ENCODE data around the gene RAB3C. TPM values are rescaled to one million over a fixed set of nuclear protein-coding genes. Genes with fewer than 3 reads are reported as not detected.

RAB3C gene
- total RNA-seq, 2 donors from 2014 or later, result 2.3 to 45.2 TPM

DNA sequence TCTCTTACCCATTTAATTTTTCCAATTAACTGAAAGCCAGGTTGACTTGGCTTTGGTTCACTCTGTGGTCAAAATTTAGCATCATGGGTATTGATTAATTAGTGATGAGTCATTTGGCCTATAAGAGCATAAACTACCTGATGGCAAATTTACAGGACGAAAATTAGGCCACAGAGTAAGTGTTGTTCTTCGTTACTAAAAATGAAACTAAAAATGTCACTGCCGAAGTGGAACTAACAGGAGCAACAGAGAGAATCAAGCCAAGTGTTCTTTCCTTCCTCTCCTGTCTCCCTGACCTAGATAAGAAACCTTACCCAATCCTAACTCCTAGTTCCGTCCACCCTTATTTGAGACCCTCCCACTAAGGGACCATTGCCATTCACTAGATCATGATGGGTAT, 176.9 kb downstream of the RAB3C start:
- no peak for DNase-seq
- no peaks in the 10 kb centered on the region for H3K9me3 ChIP-seq
- 12 to 19% methylated on average over 4 of the region's 4 CpGs for WGBS, 2 donors
- no peaks in the 10 kb centered on the region for H3K27me3 ChIP-seq
- TF ChIP-seq, protein P1, sequence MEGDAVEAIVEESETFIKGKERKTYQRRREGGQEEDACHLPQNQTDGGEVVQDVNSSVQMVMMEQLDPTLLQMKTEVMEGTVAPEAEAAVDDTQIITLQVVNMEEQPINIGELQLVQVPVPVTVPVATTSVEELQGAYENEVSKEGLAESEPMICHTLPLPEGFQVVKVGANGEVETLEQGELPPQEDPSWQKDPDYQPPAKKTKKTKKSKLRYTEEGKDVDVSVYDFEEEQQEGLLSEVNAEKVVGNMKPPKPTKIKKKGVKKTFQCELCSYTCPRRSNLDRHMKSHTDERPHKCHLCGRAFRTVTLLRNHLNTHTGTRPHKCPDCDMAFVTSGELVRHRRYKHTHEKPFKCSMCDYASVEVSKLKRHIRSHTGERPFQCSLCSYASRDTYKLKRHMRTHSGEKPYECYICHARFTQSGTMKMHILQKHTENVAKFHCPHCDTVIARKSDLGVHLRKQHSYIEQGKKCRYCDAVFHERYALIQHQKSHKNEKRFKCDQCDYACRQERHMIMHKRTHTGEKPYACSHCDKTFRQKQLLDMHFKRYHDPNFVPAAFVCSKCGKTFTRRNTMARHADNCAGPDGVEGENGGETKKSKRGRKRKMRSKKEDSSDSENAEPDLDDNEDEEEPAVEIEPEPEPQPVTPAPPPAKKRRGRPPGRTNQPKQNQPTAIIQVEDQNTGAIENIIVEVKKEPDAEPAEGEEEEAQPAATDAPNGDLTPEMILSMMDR (IDR thresholded peaks at IDR 0.05), result no peak
- no peak for TF ChIP-seq POLR2A (IDR thresholded peaks at IDR 0.05)
- H3K27ac ChIP-seq, result peak overlapping the region in 2 of 4 donors; percentile 39 to 67
- H3K4me3 ChIP-seq, result no peak overlapping the region
- peaks cover 12% of the 10 kb centered on the region for H3K4me1 ChIP-seq
- intact Hi-C loops (cut with DNase I), result no loop called here
- no peaks in the 10 kb centered on the region for H3K36me3 ChIP-seq (replicated peaks in 1 of 2; ENCODE audit: insufficient read depth in 1 of 2, low read depth in 2 of 2)
- peak; percentile 18 for ATAC-seq

DNA sequence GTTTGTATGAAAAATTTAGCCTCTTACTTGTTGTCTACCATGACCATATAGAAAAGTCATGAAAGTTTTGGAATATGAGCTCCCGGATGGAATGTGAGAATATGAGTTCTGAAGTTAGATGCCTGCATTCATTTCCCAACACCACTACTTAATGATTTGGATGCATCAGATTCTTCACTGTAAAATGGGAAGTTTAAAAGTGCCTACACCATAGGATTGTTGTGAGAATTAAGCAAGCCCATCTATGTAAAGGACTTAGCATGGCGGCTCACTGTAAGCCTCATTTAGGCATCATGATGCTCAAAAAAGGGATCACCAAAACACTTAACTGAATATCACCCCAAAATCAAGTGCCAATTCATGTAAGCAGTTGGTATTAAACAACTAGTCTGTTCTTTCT, 177.3 kb downstream of the RAB3C start:
- intact Hi-C loops (cut with DNase I), result no loop called here
- Histone ChIP-seq H3K27ac (peak overlapping the region in 1 of 4 donors; percentile 67), H3K4me3 (no peak overlapping the region), H3K27me3 (no peaks in the 10 kb centered on the region), H3K9me3 (no peaks in the 10 kb centered on the region), H3K36me3 (replicated peaks in 1 of 2; ENCODE audit: insufficient read depth in 1 of 2, low read depth in 2 of 2) (no peaks in the 10 kb centered on the region), H3K4me1 (peaks cover 17% of the 10 kb centered on the region)
- DNase-seq, result no peak
- WGBS, 2 donors, result 80 to 88% methylated on average over 2 of the region's 2 CpGs
- TF ChIP-seq, protein P1 (IDR thresholded peaks at IDR 0.05), result no peak
- TF ChIP-seq POLR2A (IDR thresholded peaks at IDR 0.05), result no peak
- no peak for ATAC-seq

DNA sequence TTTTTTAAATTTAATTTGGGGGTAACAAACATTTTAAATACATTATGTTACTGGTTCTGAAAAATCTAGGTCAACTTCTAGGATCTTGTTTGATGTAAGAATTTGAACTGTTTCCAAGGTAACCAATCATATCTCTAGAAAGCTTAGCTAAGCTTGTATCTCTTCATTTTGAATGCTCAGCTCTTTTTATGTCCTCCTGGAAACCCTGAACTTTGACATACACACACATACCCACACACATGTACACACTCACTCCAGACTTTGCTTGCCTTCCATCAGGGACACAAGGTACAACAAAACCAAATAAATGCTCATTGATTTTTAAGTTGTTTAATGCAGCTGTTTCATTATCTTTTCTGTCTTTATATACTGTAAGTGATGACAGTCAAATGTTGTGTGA, 178.5 kb downstream of the RAB3C start:
- TF ChIP-seq, protein P1 (IDR thresholded peaks at IDR 0.05), result no peak
- no peak for TF ChIP-seq POLR2A (IDR thresholded peaks at IDR 0.05)
- peaks cover 26% of the 10 kb centered on the region for H3K4me1 ChIP-seq

DNA sequence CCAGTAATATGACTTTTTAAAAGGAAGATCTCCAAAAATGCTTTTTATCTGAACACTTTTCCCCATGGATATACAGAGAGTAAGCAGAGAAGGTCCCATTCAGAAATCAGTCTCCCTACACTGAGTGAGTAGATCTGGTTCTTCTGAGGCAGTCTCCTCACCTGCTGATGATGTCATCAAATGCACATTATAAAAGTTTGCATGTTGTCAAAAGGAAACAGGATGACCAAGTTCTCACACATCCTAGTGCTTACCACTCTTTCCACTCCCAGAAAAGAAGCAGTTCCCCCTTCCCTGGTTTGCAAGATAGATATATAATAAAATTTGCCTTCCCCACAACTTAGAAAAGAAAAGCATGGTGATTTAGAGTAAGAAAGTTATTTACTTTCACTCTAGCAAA, 180.5 kb downstream of the RAB3C start:
- Histone ChIP-seq H3K36me3 (replicated peaks in 1 of 2; ENCODE audit: insufficient read depth in 1 of 2, low read depth in 2 of 2) (no peaks in the 10 kb centered on the region), H3K27me3 (no peaks in the 10 kb centered on the region), H3K9me3 (no peaks in the 10 kb centered on the region), H3K4me1 (peaks cover 26% of the 10 kb centered on the region), H3K27ac (peak overlapping the region in 2 of 4 donors; percentile 3 to 75), H3K4me3 (no peak overlapping the region)
- no peak for TF ChIP-seq POLR2A (IDR thresholded peaks at IDR 0.05)
- TF ChIP-seq, protein P1 (IDR thresholded peaks at IDR 0.05), result no peak
- ATAC-seq (no peak), DNase-seq (no peak)
- intact Hi-C loops (cut with DNase I), result no loop called here

More for the DNA sequence above, 178.5 kb downstream of the RAB3C start:
- ATAC-seq (peak; percentile 24), DNase-seq (no peak)
- H3K27ac ChIP-seq, result no peak overlapping the region
- H3K4me3 ChIP-seq, result no peak overlapping the region
- H3K27me3 ChIP-seq, result no peaks in the 10 kb centered on the region
- intact Hi-C loops (cut with DNase I), result no loop called here
- H3K36me3 ChIP-seq (replicated peaks in 1 of 2; ENCODE audit: insufficient read depth in 1 of 2, low read depth in 2 of 2), result no peaks in the 10 kb centered on the region
- H3K9me3 ChIP-seq, result no peaks in the 10 kb centered on the region

DNA sequence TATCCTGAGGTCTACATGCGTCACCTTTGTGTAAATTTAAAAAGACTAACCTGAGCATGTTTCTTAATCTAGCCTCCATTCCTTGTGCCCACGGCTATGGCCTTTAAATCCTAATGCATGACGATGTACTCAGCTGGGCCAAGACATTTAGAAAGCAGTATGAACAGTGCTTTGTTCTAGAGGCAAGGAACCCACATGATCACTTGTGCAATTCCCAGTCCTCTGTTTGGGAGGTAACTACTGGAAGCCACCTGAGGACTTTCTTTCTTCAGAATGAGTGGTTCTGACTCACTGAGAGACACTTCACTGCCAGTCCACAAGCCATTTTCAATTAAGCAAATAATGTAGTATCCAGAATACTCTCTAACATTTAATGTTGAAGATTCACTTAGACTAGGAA, 181.3 kb downstream of the RAB3C start:
- TF ChIP-seq POLR2A (IDR thresholded peaks at IDR 0.05), result no peak
- TF ChIP-seq, protein P1 (IDR thresholded peaks at IDR 0.05), result no peak
- Histone ChIP-seq H3K27ac (peak overlapping the region in 3 of 4 donors; percentile 3 to 75 (median 59)), H3K4me3 (no peak overlapping the region), H3K4me1 (peaks cover 26% of the 10 kb centered on the region), H3K36me3 (replicated peaks in 1 of 2; ENCODE audit: insufficient read depth in 1 of 2, low read depth in 2 of 2) (no peaks in the 10 kb centered on the region), H3K27me3 (no peaks in the 10 kb centered on the region), H3K9me3 (no peaks in the 10 kb centered on the region)
- ATAC-seq (peak; percentile 87), DNase-seq (peak in 3 of 4 donors; percentile 8 to 68 (median 18))
- WGBS, 2 donors, result 46 to 52% methylated on average over 3 of the region's 3 CpGs
- intact Hi-C loops (cut with DNase I), result no loop called here

Data from body of pancreas (tissue), 4 donors.